DND-41 (cell line): ENCODE measurements around the gene RAMP1.

Experiments
- ATAC-seq: fragments of 200-7000 bp; cut with Tn5 transposase; 3 replicates; pipeline ENCODE4 v1.9.1; 2021; ENCODE audit warnings: low read depth; ENCODE audit not compliant: insufficient read depth
- DNase-seq: peaks from one replicate; pipeline ENCODE4 v3.0.0-alpha.2; 2020
- H2AFZ ChIP-seq: 2 replicates; pipeline ENCODE4 v1.6.0; 2012; ENCODE audit warnings: low read depth, low read length
- H3K27ac ChIP-seq: 2 replicates; pipeline ENCODE4 v1.5.1; 2012; ENCODE audit warnings: low read length, inconsistent platforms
- H3K27me3 ChIP-seq: fragments of 200-600 bp; sonication (generic); 2 replicates; pipeline ENCODE4 v1.6.0; 2012; ENCODE audit warnings: low read length, mild to moderate bottlenecking, inconsistent platforms; ENCODE audit not compliant: insufficient read depth, poor library complexity
- H3K36me3 ChIP-seq: 2 replicates; pipeline ENCODE4 v1.5.1; 2012; ENCODE audit warnings: low read length, inconsistent platforms; ENCODE audit not compliant: insufficient read depth
- H3K4me1 ChIP-seq: 2 replicates; pipeline ENCODE4 v1.5.1; 2012; ENCODE audit warnings: mild to moderate bottlenecking, low read length; ENCODE audit not compliant: insufficient read depth
- H3K4me2 ChIP-seq: 2 replicates; pipeline ENCODE4 v1.6.0; 2012; ENCODE audit warnings: mild to moderate bottlenecking, moderate library complexity, low read length, inconsistent platforms; ENCODE audit not compliant: insufficient read depth
- H3K4me3 ChIP-seq, 2 experiments: fragments of 200-600 bp in 1 of 2; shearing (Covaris generic) in 1 of 2; 2 replicates each; pipeline ENCODE4 v1.5.1; 2012 to 2016; ENCODE audit warnings: inconsistent platforms in 2 of 2, low read length in 2 of 2, mild to moderate bottlenecking in 2 of 2, low read depth in 1 of 2, moderate library complexity in 1 of 2
- H3K79me2 ChIP-seq: 2 replicates; pipeline ENCODE4 v1.6.0; 2012; ENCODE audit warnings: low read length, inconsistent platforms; ENCODE audit not compliant: insufficient read depth
- H3K9ac ChIP-seq: 2 replicates; pipeline ENCODE4 v1.6.0; 2012; ENCODE audit warnings: low read depth, mild to moderate bottlenecking, inconsistent platforms, low read length, moderate library complexity
- H3K9me3 ChIP-seq: 2 replicates; pipeline ENCODE4 v1.5.1; 2012; ENCODE audit warnings: low read length, moderate library complexity, mild to moderate bottlenecking, inconsistent platforms; ENCODE audit not compliant: insufficient read depth, severe bottlenecking
- H4K20me1 ChIP-seq: 2 replicates; pipeline ENCODE4 v1.6.0; 2012; ENCODE audit warnings: low read length; ENCODE audit not compliant: insufficient read depth
- CTCF ChIP-seq: IDR thresholded peaks from 2 replicates; pipeline ENCODE4 v1.5.1; 2012; ENCODE audit warnings: borderline replicate concordance, low read length, moderate library complexity, mild to moderate bottlenecking; ENCODE audit not compliant: poor library complexity, severe bottlenecking; ENCODE audit errors: extremely low read depth
- EZH2 ChIP-seq: IDR thresholded peaks from 3 replicates; pipeline ENCODE4 v1.6.1; 2012; ENCODE audit warnings: borderline replicate concordance, low read depth, mild to moderate bottlenecking, moderate library complexity, low read length, inconsistent platforms; ENCODE audit not compliant: severe bottlenecking

Gene RAMP1

GRCh38 chr2:237896507-237896892, 37.1 kb downstream of the RAMP1 start:
- Histone ChIP-seq H4K20me1 (no peaks in the 10 kb centered on the region), H2AFZ (no peak overlapping the region), H3K9ac (no peak overlapping the region), H3K36me3 (no peaks in the 10 kb centered on the region), H3K4me1 (no peaks in the 10 kb centered on the region), H3K4me2 (no peak overlapping the region), H3K27me3 (peaks cover 3% of the 10 kb centered on the region), H3K9me3 (no peaks in the 10 kb centered on the region), H3K79me2 (no peaks in the 10 kb centered on the region), H3K27ac (no peak overlapping the region), H3K4me3 (no peak overlapping the region)
- DNase-seq, result no peak
- TF ChIP-seq CTCF, result no peak
- no peak for TF ChIP-seq EZH2
- no peak for ATAC-seq

- H3K36me3 ChIP-seq, result no peaks in the 10 kb centered on the region
- TF ChIP-seq CTCF (no peak), EZH2 (no peak)
- H3K4me1 ChIP-seq, result no peaks in the 10 kb centered on the region
- ATAC-seq (no peak), DNase-seq (no peak)
- no peak overlapping the region for H3K9ac ChIP-seq
- H4K20me1 ChIP-seq, result no peaks in the 10 kb centered on the region
- H3K27me3 ChIP-seq, result peaks cover 3% of the 10 kb centered on the region
- no peak overlapping the region for H3K4me3 ChIP-seq
- H3K27ac ChIP-seq, result no peak overlapping the region
- no peak overlapping the region for H3K4me2 ChIP-seq
- no peak overlapping the region for H2AFZ ChIP-seq
- no peaks in the 10 kb centered on the region for H3K9me3 ChIP-seq
- H3K79me2 ChIP-seq, result no peaks in the 10 kb centered on the region
Measured at GRCh38 chr2:237896956-237897355, 37.5 kb downstream of the RAMP1 start.

GRCh38 chr2:237898057-237898414, 38.6 kb downstream of the RAMP1 start:
- TF ChIP-seq EZH2 (no peak), CTCF (no peak)
- no peak overlapping the region for H3K9ac ChIP-seq
- ATAC-seq, result no peak

More at GRCh38 chr2:237898057-237898414, 38.6 kb downstream of the RAMP1 start:
- Histone ChIP-seq H2AFZ (no peak overlapping the region), H3K79me2 (no peaks in the 10 kb centered on the region), H3K36me3 (no peaks in the 10 kb centered on the region), H3K4me1 (no peaks in the 10 kb centered on the region), H3K27me3 (no peaks in the 10 kb centered on the region), H3K9me3 (no peaks in the 10 kb centered on the region), H3K4me3 (no peak overlapping the region), H3K4me2 (no peak overlapping the region), H3K27ac (no peak overlapping the region), H4K20me1 (no peaks in the 10 kb centered on the region)
- DNase-seq, result no peak
